ENCODE measurements around the gene CLIC6.

Gene CLIC6

DNA sequence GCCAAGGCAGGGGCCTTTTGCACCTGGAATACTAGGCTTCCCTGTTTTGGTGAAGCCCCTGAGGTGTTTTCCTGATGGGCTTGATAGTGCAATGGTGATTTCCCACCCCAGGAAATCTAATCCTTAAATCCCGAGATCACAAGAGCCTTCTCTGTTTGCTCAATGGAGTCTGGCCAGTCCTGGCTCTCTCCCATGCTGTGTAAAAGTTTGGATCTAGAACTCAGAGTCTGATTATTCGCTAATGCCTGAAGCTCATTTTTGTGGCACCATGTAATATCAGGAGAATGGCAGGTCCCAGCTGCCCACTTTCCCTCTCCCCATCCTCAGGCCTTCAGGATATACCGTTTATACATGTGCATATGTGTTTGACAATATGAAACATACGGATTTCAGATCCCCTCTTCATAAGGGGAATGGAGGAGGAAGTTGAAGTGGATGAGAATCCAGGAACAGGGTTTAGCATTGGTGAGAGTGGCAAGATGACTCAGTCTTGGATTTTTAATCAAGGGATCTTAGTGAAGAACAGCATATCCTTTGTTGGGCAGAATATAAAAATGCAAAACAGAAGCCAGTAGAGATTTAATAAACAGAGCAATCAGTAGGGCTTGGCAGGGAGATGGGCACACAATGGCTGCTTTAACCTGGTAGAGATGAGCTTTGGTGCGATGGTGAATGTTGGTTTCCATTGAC, 62.1 kb downstream of the CLIC6 start:
- no peak for DNase-seq

DNA sequence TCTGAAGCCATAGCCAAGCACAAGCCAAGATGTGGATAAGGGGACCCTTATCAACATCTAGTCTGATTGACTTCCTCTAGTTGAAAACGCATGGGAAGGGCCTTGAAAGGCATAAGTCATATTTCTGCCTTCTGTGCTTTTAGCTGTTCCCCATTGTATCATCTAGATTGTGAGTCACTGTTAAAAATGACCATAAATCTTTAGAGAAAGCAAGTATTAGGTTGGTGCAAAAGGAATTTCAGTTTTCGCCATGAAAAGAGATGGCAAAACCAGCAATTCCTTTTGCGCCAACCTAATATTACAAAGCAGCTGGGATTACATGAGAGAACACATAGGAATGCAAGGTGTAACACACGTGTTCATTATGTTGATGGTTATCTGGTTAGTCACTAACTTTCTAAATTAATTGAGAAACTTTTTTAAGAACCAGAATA, 63.6 kb downstream of the CLIC6 start:
- DNase-seq = no peak

DNA sequence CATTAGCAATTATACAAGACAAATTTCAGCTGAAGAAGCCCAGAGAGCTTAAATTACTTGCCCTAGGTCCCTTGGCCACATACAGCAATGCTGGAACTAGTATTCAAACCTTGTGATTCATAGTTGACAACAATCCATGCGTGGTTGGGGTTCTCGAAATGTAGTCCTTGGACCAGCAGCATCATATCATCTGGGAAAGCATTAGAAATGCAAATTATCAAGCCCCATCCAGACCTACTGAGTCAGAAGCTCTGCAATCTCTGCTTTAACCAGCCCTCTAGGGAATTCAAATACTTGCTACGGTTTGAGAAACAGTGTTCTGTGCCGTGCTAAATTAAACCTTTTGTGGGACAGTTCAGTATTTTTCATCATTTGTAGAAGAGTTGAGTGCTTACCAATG, 65.1 kb downstream of the CLIC6 start:
- no peak for DNase-seq

DNA sequence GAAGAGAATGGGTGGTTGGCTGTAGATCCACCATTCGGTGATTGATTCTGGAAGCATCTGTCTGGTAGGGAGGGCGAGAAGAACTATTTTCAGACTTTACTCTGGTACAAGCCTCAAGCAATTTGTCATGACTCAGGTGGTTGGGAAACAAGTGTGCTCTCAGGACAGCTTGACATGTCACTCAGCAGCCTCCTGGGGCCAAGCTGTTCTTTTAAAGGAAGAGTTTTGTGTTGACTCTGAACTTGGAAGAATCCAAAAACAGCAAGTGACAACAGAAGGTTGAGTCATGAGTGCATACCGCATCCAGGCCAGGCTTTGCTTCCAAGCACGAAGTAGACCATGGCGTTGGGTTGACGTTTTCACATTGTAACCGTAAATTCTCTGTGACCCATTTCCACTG, 65.9 kb downstream of the CLIC6 start:
- DNase-seq = no peak

- DNase-seq = no peak
These were observed 67.5 kb downstream of the CLIC6 start for GRCh38 chr21:34736116-34736874.

- no peak for DNase-seq
These were observed 68.3 kb downstream of the CLIC6 start for GRCh38 chr21:34737115-34737514.

GRCh38 chr21:34740198-34740597, 71.4 kb downstream of the CLIC6 start:
- no peak for DNase-seq

- DNase-seq = no peak
These were observed 74.5 kb downstream of the CLIC6 start for GRCh38 chr21:34743285-34743684.

DNA sequence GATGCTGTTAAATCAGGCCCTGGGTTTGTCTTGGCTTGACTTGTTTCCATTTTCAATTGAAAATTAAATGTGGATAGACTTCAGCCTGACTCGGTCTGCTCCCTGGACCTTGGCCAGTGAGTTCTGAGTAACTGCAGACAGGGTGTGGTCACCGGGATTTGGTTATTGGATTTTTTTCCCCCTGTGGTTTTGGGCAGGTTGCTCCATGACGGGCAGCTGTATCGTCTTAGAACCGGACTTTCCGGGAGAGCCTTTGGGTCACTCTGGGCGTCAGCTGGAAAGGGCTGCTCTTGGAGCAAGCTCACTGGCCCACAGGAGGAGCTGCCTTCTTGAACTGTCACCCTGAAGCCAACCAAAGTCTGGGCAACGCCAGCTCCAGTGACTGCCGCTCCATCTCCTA, 75.0 kb downstream of the CLIC6 start:
- DNase-seq = no peak

DNA sequence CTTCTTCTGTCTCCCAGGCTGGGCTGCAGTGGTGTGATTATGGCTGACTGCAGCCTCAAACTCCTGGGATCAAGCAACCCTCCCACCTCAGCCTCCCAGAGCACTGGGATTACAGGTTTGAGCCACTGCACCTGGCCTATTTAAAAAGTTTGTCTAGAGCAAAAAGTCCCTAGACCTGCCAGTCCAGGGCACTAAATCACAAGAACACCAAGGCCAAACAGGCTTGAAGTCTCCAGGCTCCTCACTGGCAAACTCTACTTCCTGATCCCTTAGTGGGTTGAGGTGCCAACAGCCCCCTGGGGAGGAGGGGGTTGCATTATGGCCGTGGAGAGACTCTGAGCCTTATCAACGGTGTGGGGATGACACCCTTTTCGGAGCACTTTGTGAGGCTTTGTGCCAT, 76.0 kb downstream of the CLIC6 start:
- no peak for DNase-seq

DNA sequence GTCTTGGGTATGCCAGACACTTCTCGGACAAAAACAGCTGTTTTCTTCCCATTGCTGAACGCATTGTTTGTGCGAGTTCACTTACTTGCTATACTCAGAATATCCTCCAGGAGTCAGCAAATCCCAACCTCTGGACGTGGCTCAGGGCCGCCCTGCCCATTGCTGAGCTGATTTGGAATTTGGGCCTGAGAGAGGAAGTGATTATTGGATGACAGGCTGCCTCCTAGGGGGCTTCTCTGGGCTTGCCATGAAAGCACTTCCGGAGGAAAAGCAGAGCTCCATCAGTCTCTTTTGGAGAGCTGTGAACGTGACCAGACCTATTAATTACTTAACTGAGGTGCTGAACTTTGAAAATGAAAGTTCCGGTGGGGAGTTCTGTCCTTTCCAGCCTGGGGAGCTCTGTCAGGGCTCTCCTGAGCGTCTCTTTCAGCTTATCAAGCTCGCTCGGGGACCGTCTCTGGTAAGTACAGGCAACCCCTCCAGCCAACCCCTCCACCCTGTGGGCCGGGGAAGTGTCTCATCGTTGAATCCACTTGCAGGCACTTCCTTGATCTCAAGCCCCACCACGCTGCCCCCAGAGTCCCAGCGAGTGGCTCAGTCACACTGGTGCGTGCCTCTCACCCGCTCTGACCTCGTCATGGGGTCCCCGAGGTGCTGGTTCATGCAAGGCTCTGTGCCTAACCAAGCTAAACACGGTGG, 76.9 kb downstream of the CLIC6 start:
- peak; percentile 44 for DNase-seq

GRCh38 chr21:34748862-34749261, 80.1 kb downstream of the CLIC6 start:
- no peak for DNase-seq

- no peak for DNase-seq
These were observed 86.2 kb downstream of the CLIC6 start for GRCh38 chr21:34754690-34755647.

DNA sequence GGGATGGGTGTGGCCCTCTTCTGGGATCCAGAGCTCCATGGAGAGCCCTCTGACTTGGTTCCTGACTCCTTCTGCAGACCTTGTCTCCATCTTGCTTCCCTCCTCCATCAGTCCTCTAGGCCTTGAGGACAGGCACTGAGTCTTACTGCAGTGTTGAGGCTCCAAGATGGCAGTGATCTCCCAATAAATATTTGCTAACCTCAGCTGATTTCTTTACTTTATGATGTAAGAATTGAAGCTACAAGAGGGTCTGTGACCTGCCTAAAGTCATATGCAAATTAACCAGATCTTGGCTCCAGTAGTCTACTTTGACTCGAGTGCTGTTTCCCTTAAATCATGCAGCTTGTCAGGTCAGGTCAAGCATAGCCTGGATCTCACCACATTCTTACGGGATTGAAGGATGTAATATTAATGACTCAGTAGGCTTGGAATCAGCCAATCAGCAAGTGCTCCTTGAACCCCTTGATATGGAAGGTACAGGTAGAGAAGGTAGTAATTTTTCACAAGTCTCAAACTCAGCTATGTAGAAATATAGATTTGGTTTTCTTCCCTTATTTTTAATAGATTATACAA, 93.0 kb downstream of the CLIC6 start:
- no peak for DNase-seq

GRCh38 chr21:34762786-34763185, 94.0 kb downstream of the CLIC6 start:
- no peak for DNase-seq

- no peak for DNase-seq
These were observed 96.0 kb downstream of the CLIC6 start for GRCh38 chr21:34764715-34765284.

- DNase-seq = no peak
These were observed 96.8 kb downstream of the CLIC6 start for GRCh38 chr21:34765619-34766018.

DNA sequence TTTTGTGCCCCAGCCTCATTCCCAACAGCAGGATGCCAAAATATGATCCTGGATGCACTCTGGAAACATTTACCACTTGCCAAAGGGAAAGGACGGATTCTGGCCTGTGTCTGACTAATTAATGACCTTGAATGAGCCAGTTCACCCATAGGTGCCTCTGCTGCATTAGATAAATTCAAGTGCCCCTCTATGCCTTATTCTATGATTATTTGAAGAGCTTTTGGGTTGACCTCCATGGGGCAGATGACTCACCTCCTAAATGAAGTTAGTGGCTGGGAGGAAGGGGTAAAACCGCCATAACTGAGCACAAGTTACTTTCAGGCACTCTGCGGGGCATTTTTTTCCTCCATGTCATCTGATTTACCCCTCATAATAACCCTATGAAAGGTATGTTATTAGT, 98.1 kb downstream of the CLIC6 start:
- no peak for DNase-seq
